Urinary bladder (tissue), 4 donors: ENCODE results near the gene P3H4. TPM values are rescaled to one million over a fixed set of nuclear protein-coding genes. Genes with fewer than 3 reads are reported as not detected.

Experiments used
- DNase-seq: peaks from one replicate; pipeline ENCODE4 v3.0.0-alpha.2; 2015; ENCODE audit errors: extremely low spot score
- H3K27ac ChIP-seq: one replicate; pipeline ENCODE4 v1.5.1; 2013; ENCODE audit warnings: low read depth, mild to moderate bottlenecking, moderate library complexity
- H3K36me3 ChIP-seq: one replicate; pipeline ENCODE4 v1.6.1; 2013; ENCODE audit warnings: mild to moderate bottlenecking, moderate library complexity; ENCODE audit not compliant: insufficient read depth
- H3K4me1 ChIP-seq: one replicate; pipeline ENCODE4 v1.6.1; 2013; ENCODE audit warnings: mild to moderate bottlenecking, moderate library complexity; ENCODE audit not compliant: insufficient read depth
- H3K4me3 ChIP-seq: one replicate; pipeline ENCODE4 v1.5.1; 2013; ENCODE audit warnings: low read depth, low read length
- WGBS: extraction: QIAGEN DNeasy Blood & Tissue Kit; methylation state at CpG from one replicate; pipeline ENCODE4 v1.1.7; 2013; 5-methylcytosine and 5-hydroxymethylcytosine counted together
- polyA plus RNA-seq: library from polyadenylated mRNA; stranded (reverse); fragments of 200-250 nt; gene quantifications from one replicate; pipeline ENCODE4 v1.2.3, GENCODE V29; 2013
- total RNA-seq: library from RNA; depleted of rRNA; stranded (reverse); fragments of >200 nt; gene quantifications from one replicate; pipeline ENCODE4 v1.2.3, GENCODE V29; 2014
- donor health status: healthy with polysubstance abuse.
- donor health status: healthy.

P3H4 gene
- total and polyA plus RNA-seq, 2 donors: 11.5 to 32.1 TPM

- Histone ChIP-seq H3K4me3 (peak overlapping the region; percentile 83), H3K4me1 (no peaks in the 10 kb centered on the region), H3K36me3 (no peaks in the 10 kb centered on the region), H3K27ac (peak overlapping the region; percentile 55)
- 18% methylated on average over 58 of the region's 58 CpGs for WGBS
- no peak for DNase-seq
These were observed 845 bp downstream of the P3H4 start for GRCh38 chr17:41810659-41811548.

- Histone ChIP-seq H3K4me3 (no peak overlapping the region), H3K27ac (no peak overlapping the region), H3K36me3 (no peaks in the 10 kb centered on the region), H3K4me1 (no peaks in the 10 kb centered on the region)
- WGBS: 83% methylated on average over 8 of the region's 8 CpGs
- DNase-seq: no peak
These were observed 4.9 kb downstream of the P3H4 start for GRCh38 chr17:41806685-41807445.

- Histone ChIP-seq H3K4me3 (no peak overlapping the region), H3K27ac (no peak overlapping the region), H3K4me1 (no peaks in the 10 kb centered on the region), H3K36me3 (no peaks in the 10 kb centered on the region)
- WGBS: 69% methylated on average over 24 of the region's 24 CpGs
- DNase-seq: no peak
These were observed 8.4 kb downstream of the P3H4 start for GRCh38 chr17:41803049-41804020.

GRCh38 chr17:41801374-41802271 is 10.1 kb downstream of the P3H4 start:
- no peak overlapping the region for H3K4me3 ChIP-seq
- no peak overlapping the region for H3K27ac ChIP-seq
- H3K4me1 ChIP-seq: no peaks in the 10 kb centered on the region
- no peak for DNase-seq
- H3K36me3 ChIP-seq: no peaks in the 10 kb centered on the region
- 12% methylated on average over 14 of the region's 14 CpGs for WGBS

GRCh38 chr17:41800601-41801373 is 11.0 kb downstream of the P3H4 start:
- Histone ChIP-seq H3K36me3 (no peaks in the 10 kb centered on the region), H3K4me3 (no peak overlapping the region), H3K27ac (no peak overlapping the region), H3K4me1 (no peaks in the 10 kb centered on the region)
- DNase-seq: peak; percentile 86
- WGBS: 28% methylated on average over 18 of the region's 18 CpGs

GRCh38 chr17:41799366-41799765 is 12.4 kb downstream of the P3H4 start:
- WGBS: 86% methylated on average over 8 of the region's 8 CpGs
- H3K36me3 ChIP-seq: no peaks in the 10 kb centered on the region
- no peak overlapping the region for H3K4me3 ChIP-seq
- DNase-seq: no peak
- peak overlapping the region; percentile 26 for H3K27ac ChIP-seq
- H3K4me1 ChIP-seq: no peaks in the 10 kb centered on the region

- no peak for DNase-seq
- Histone ChIP-seq H3K4me3 (no peak overlapping the region), H3K27ac (no peak overlapping the region), H3K4me1 (no peaks in the 10 kb centered on the region), H3K36me3 (no peaks in the 10 kb centered on the region)
- 82% methylated on average over 3 of the region's 3 CpGs for WGBS
These were observed 14.4 kb downstream of the P3H4 start for GRCh38 chr17:41797377-41797776.

- no peak for DNase-seq
- Histone ChIP-seq H3K36me3 (no peaks in the 10 kb centered on the region), H3K27ac (peak overlapping the region; percentile 14), H3K4me3 (no peak overlapping the region), H3K4me1 (no peaks in the 10 kb centered on the region)
- 86% methylated on average over 10 of the region's 10 CpGs for WGBS
These were observed 15.4 kb downstream of the P3H4 start for GRCh38 chr17:41796121-41796895.

GRCh38 chr17:41794540-41794975 is 17.2 kb downstream of the P3H4 start:
- no peak overlapping the region for H3K4me3 ChIP-seq
- no peak overlapping the region for H3K27ac ChIP-seq
- 95% methylated on average over 5 of the region's 5 CpGs for WGBS
- no peak for DNase-seq
- H3K36me3 ChIP-seq: no peaks in the 10 kb centered on the region
- H3K4me1 ChIP-seq: no peaks in the 10 kb centered on the region

- H3K4me3 ChIP-seq: no peak overlapping the region
- DNase-seq: no peak
- WGBS: 55% methylated on average over 14 of the region's 14 CpGs
- H3K27ac ChIP-seq: peak overlapping the region; percentile 78
- no peaks in the 10 kb centered on the region for H3K4me1 ChIP-seq
- H3K36me3 ChIP-seq: no peaks in the 10 kb centered on the region
These were observed 17.8 kb downstream of the P3H4 start for GRCh38 chr17:41793784-41794539.
